NCI-H69 (cell line): ENCODE data around the gene ABHD3.
"Not testable (repeated sequence)": the region's sequence is repeated elsewhere in the genome, so short reads cannot be mapped to it uniquely, and the experiment has no call there.

Experiments used
- DNase-seq: peaks from one replicate; lab custom pipeline; 2025; lab: John Stamatoyannopoulos, UW

ABHD3 gene

GRCh38 chr18:21650311-21650710, 54.3 kb downstream of the ABHD3 start:
- DNase-seq, result no peak

GRCh38 chr18:21640375-21640774, 64.2 kb downstream of the ABHD3 start:
- not testable (repeated sequence) for DNase-seq

- no peak for DNase-seq
Observed at GRCh38 chr18:21638822-21639221, 65.8 kb downstream of the ABHD3 start.

GRCh38 chr18:21636769-21637168, 67.8 kb downstream of the ABHD3 start:
- DNase-seq, result no peak

- no peak for DNase-seq
Observed at GRCh38 chr18:21634588-21635199, 69.9 kb downstream of the ABHD3 start.

- no peak for DNase-seq
Observed at GRCh38 chr18:21632393-21632792, 72.2 kb downstream of the ABHD3 start.

- no peak for DNase-seq
Observed at GRCh38 chr18:21629089-21629832, 75.3 kb downstream of the ABHD3 start.

- DNase-seq, result not testable (repeated sequence)
Observed at GRCh38 chr18:21621640-21622039, 82.9 kb downstream of the ABHD3 start.

- peak; percentile 99 for DNase-seq
Observed at GRCh38 chr18:21612125-21613039, 92.2 kb downstream of the ABHD3 start, which contains the start of gene SNRPD1. Gene SNRPD1 (plus strand): TSS chr18:21612314. CDS start chr18:21612430, 116 bp downstream.

- DNase-seq, result peak; percentile 54
Observed at GRCh38 chr18:21611401-21612124, 93.0 kb downstream of the ABHD3 start.

- no peak for DNase-seq
Observed at GRCh38 chr18:21605213-21605612, 99.4 kb downstream of the ABHD3 start.

GRCh38 chr18:21604671-21605070, 99.9 kb downstream of the ABHD3 start:
- no peak for DNase-seq

GRCh38 chr18:21602299-21602587, 102.3 kb downstream of the ABHD3 start:
- no peak for DNase-seq
